HL-60 (cell line): Measurements from ENCODE around the gene CITED1.

Source experiments
- DNase-seq, 2 experiments: peaks; one replicate each; pipeline ENCODE4 v3.0.0-alpha.2; 2010 to 2020; ENCODE audit warnings: low read depth in 1 of 2, low spot score in 1 of 2
- H3K27ac ChIP-seq: fragments of 250-450 bp; sonication (Bioruptor Pico); replicated peaks from 2 replicates; pipeline ENCODE4 v1.5.1; 2020; ENCODE audit warnings: mild to moderate bottlenecking, moderate library complexity
- H3K27me3 ChIP-seq: fragments of 250-450 bp; sonication (Bioruptor Pico); 2 replicates; pipeline ENCODE4 v1.5.1; 2021; ENCODE audit warnings: mild to moderate bottlenecking, moderate library complexity; ENCODE audit not compliant: insufficient read depth, poor library complexity, severe bottlenecking
- H3K4me3 ChIP-seq: replicated peaks from 2 replicates; pipeline ENCODE4 v1.5.1; 2011; ENCODE audit warnings: mild to moderate bottlenecking, control low read depth, low read length; ENCODE audit not compliant: insufficient read depth
- CTCF ChIP-seq: IDR thresholded peaks from one replicate; pipeline ENCODE4 v1.5.1; 2011; ENCODE audit warnings: low read length, control low read depth, inconsistent platforms; ENCODE audit not compliant: insufficient read depth
- GABPA ChIP-seq: IDR thresholded peaks from 2 replicates; pipeline ENCODE4 v1.6.1; 2012; ENCODE audit warnings: low read depth
- POLR2AphosphoS5 ChIP-seq: IDR thresholded peaks from 2 replicates; pipeline ENCODE4 v1.6.1; 2012; ENCODE audit warnings: low read depth
- REST ChIP-seq: IDR thresholded peaks from 2 replicates; pipeline ENCODE4 v1.6.1; 2012; ENCODE audit warnings: low read depth; ENCODE audit not compliant: insufficient replicate concordance
- SPI1 ChIP-seq: IDR thresholded peaks from 2 replicates; pipeline ENCODE4 v1.6.1; 2012; ENCODE audit warnings: low read depth, mild to moderate bottlenecking, borderline replicate concordance

Gene CITED1

GRCh38 chrX:72271091-72271788, 34.5 kb downstream of the CITED1 start:
- no peak for TF ChIP-seq GABPA
- no peak for TF ChIP-seq REST
- TF ChIP-seq SPI1: no peak
- no peak for TF ChIP-seq CTCF
- TF ChIP-seq POLR2AphosphoS5: no peak
- H3K27me3 ChIP-seq: no peaks in the 10 kb centered on the region
- no peak overlapping the region for H3K27ac ChIP-seq
- DNase-seq: no peak
- H3K4me3 ChIP-seq: no peak overlapping the region

- DNase-seq: no peak
- Histone ChIP-seq H3K4me3 (no peak overlapping the region), H3K27ac (no peak overlapping the region), H3K27me3 (no peaks in the 10 kb centered on the region)
- TF ChIP-seq POLR2AphosphoS5: no peak; the same call in 1 of the 2 replicates
These were observed 35.3 kb downstream of the CITED1 start for GRCh38 chrX:72270316-72270866.

GRCh38 chrX:72269671-72270251, 36.0 kb downstream of the CITED1 start:
- no peak for TF ChIP-seq POLR2AphosphoS5
- TF ChIP-seq REST: no peak
- TF ChIP-seq GABPA: no peak
- TF ChIP-seq CTCF: no peak
- no peak for TF ChIP-seq SPI1
- H3K4me3 ChIP-seq: no peak overlapping the region
- H3K27me3 ChIP-seq: no peaks in the 10 kb centered on the region
- DNase-seq: no peak
- H3K27ac ChIP-seq: no peak overlapping the region

GRCh38 chrX:72268597-72269365, 36.9 kb downstream of the CITED1 start:
- Histone ChIP-seq H3K27me3 (no peaks in the 10 kb centered on the region), H3K27ac (no peak overlapping the region), H3K4me3 (no peak overlapping the region)
- TF ChIP-seq SPI1 (no peak), CTCF (no peak), REST (no peak), GABPA (no peak), POLR2AphosphoS5 (no peak)
- no peak for DNase-seq
